ENCODE data around the gene NUP214. TPM values are rescaled to one million over a fixed set of nuclear protein-coding genes. Genes with fewer than 3 reads are reported as not detected.

The NUP214 gene
- total RNA-seq, 1 donor from 2014 or later = 67.1 TPM

DNA sequence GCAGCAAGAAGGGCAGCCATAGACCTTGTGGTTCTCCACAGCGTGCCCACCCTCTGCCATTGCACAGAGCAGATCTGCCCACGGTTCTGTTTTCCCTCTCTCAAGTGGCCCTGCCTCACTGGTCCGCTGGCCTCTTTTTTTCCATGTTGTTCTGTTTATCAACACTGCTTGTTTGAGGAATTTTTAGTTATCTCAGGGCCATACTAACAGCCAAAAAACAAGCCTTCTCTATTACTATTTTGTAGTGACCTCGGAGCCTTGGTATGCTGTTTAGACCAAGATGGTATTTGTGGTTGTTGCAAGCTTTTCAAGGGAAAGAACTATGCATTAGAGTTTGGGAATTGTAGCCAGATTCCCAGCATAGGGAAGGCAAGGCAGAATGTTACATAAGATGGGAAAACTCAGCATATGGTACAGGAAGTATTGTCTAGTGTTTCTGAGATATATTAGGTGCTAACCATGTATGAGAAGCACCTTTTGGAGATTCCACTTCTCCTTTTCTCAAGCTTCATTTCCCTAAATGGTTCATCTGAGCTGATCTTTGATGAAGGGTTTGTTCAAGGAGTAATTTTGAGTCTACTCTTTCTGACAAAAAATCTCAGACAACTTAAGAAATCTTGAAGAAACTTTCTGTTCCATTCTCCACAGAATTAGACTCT is 54.3 kb downstream of the NUP214 start:
- Mint-ChIP-seq H3K9me3 (no peaks in the 10 kb centered on the region), H3K27me3 (no peaks in the 10 kb centered on the region), H3K27ac (no peak overlapping the region), H3K4me3 (no peak overlapping the region), H3K4me1 (ENCODE audit: unreplicated experiment) (no peaks in the 10 kb centered on the region), H3K36me3 (peaks cover 17% of the 10 kb centered on the region)
- TF ChIP-seq, protein P1, sequence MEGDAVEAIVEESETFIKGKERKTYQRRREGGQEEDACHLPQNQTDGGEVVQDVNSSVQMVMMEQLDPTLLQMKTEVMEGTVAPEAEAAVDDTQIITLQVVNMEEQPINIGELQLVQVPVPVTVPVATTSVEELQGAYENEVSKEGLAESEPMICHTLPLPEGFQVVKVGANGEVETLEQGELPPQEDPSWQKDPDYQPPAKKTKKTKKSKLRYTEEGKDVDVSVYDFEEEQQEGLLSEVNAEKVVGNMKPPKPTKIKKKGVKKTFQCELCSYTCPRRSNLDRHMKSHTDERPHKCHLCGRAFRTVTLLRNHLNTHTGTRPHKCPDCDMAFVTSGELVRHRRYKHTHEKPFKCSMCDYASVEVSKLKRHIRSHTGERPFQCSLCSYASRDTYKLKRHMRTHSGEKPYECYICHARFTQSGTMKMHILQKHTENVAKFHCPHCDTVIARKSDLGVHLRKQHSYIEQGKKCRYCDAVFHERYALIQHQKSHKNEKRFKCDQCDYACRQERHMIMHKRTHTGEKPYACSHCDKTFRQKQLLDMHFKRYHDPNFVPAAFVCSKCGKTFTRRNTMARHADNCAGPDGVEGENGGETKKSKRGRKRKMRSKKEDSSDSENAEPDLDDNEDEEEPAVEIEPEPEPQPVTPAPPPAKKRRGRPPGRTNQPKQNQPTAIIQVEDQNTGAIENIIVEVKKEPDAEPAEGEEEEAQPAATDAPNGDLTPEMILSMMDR (conservative IDR thresholded peaks at IDR 0.05) = no peak
- no peak for DNase-seq (ENCODE audit: extremely low spot score, unreplicated experiment)

DNA sequence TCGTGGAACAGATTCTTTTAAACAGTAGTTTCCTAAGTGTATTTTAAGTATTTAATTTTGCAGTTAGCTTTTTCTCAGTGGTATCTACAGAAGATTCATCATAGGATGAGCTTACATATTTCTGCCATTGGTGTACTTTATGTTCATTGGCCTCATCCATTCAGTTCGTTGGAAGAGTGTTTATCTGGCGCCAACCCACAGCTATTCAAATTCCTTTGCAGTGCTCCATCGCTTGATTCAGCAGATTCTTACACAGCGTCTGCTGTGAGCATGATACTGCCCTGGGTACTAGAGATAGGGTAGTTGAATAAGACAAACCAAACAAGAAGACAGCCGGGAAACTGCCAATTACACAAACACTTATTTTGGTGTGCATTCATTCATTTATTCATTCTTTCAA is 55.1 kb downstream of the NUP214 start:
- DNase-seq (ENCODE audit: extremely low spot score, unreplicated experiment) = no peak
- peaks cover 10% of the 10 kb centered on the region for H3K36me3 Mint-ChIP-seq

DNA sequence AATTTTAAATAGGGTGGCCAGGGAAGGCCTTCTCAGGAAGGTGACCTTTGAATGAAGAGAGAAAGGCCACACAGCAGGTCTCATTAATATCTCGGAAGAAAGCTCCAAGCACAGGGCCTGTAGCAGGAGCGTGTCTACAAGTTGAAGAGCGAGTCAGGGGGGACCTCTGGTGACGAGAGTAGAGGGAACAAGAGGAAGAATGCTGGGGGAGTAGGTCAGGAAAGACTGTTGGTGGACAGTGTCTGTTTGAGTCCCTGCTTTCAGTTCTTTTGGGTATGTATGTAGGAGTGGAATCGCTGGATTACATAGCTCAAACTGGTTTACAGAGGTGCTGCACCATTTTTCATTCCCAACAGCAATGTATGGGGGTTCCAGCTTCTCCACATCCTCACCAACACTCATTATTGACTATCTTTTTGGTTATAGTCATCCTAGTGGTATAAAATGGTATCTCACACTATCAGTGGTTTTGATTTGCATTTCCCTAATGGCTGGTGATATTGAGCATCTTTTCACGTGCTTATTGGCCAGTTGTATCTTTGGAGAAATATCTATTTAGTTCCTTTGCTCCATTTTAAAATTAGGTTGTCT is 55.8 kb downstream of the NUP214 start:
- Mint-ChIP-seq H3K4me3 (no peak overlapping the region), H3K9me3 (no peaks in the 10 kb centered on the region), H3K36me3 (peaks cover 10% of the 10 kb centered on the region), H3K27ac (no peak overlapping the region), H3K27me3 (no peaks in the 10 kb centered on the region), H3K4me1 (ENCODE audit: unreplicated experiment) (no peaks in the 10 kb centered on the region)
- DNase-seq (ENCODE audit: extremely low spot score, unreplicated experiment) = no peak
- TF ChIP-seq, protein P1 (conservative IDR thresholded peaks at IDR 0.05) = peak; percentile 65

More for the DNA sequence above, 55.1 kb downstream of the NUP214 start:
- Mint-ChIP-seq H3K27ac (no peak overlapping the region), H3K4me1 (ENCODE audit: unreplicated experiment) (no peaks in the 10 kb centered on the region), H3K9me3 (no peaks in the 10 kb centered on the region), H3K27me3 (no peaks in the 10 kb centered on the region), H3K4me3 (no peak overlapping the region)
- TF ChIP-seq, protein P1 (conservative IDR thresholded peaks at IDR 0.05) = no peak

DNA sequence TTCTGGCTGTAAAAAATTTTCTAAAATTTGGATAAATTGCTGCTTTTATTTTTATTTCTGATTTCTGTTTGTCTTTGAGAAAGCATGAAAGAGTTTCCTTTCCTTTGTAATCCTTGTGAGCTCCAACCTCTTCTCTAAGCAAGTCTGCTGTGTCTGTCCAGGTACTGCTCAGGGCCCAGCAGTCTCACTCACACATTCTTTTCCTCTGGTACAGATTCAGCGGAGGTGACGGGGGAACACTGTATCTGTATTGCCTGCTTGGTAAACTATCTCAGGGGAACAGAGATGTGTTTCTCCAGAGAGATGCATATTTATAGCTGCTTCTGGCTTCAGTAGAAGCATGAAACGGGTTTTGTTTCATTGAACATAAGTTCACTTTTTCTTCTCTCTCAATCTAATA is 60.5 kb downstream of the NUP214 start:
- no peak overlapping the region for H3K4me3 Mint-ChIP-seq
- H3K4me1 Mint-ChIP-seq (ENCODE audit: unreplicated experiment) = no peaks in the 10 kb centered on the region
- H3K27ac Mint-ChIP-seq = no peak overlapping the region
- TF ChIP-seq, protein P1 (conservative IDR thresholded peaks at IDR 0.05) = no peak
- H3K9me3 Mint-ChIP-seq = no peaks in the 10 kb centered on the region
- no peak for DNase-seq (ENCODE audit: extremely low spot score, unreplicated experiment)
- H3K36me3 Mint-ChIP-seq = peaks cover 9% of the 10 kb centered on the region
- no peaks in the 10 kb centered on the region for H3K27me3 Mint-ChIP-seq

DNA sequence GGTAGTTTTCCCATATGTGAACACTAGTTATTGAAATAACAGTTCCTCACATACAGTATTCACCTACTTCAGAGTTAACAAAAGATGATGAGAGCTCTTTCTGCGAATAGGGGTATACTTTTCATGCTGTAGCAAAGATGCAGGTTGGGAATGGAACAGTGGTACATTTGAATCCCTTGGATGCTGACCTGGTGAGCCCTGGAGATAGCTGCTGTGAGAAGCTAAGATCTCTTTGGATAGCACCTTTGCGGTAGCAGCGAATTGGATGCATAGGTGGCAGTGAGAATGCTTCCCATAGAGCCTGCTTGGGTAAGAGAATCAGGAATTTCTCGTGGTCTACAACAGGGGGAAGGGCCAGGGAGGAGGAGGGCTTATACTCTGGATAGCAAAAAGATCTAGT is 61.2 kb downstream of the NUP214 start:
- H3K4me3 Mint-ChIP-seq = no peak overlapping the region
- H3K27ac Mint-ChIP-seq = no peak overlapping the region
- H3K27me3 Mint-ChIP-seq = no peaks in the 10 kb centered on the region
- DNase-seq (ENCODE audit: extremely low spot score, unreplicated experiment) = no peak
- peaks cover 9% of the 10 kb centered on the region for H3K36me3 Mint-ChIP-seq
- no peaks in the 10 kb centered on the region for H3K9me3 Mint-ChIP-seq
- TF ChIP-seq, protein P1 (conservative IDR thresholded peaks at IDR 0.05) = no peak
- no peaks in the 10 kb centered on the region for H3K4me1 Mint-ChIP-seq (ENCODE audit: unreplicated experiment)
